Vagina (tissue), 2 donors: Measurements from ENCODE around the gene DNLZ. TPM values are rescaled to one million over a fixed set of nuclear protein-coding genes. Genes with fewer than 3 reads are reported as not detected.

Source experiments
- DNase-seq, 2 donors: peaks; one replicate each; pipeline ENCODE4 v3.0.0-alpha.2; 2017; ENCODE audit errors: extremely low spot score in 2 of 2
- H3K27ac ChIP-seq: fragments of 200-600 bp; sonication (generic); one replicate; pipeline ENCODE4 v1.5.1; 2019
- H3K27me3 ChIP-seq: fragments of 200-600 bp; sonication (generic); one replicate; pipeline ENCODE4 v1.5.1; 2019
- H3K36me3 ChIP-seq, 2 donors: fragments of 200-600 bp; sonication (generic); one replicate each; pipeline ENCODE4 v1.5.1; 2017 to 2019
- H3K4me1 ChIP-seq: fragments of 200-600 bp; sonication (generic); one replicate; pipeline ENCODE4 v1.5.1; 2019
- H3K4me3 ChIP-seq, 2 donors: fragments of 200-600 bp; sonication (generic); 1 replicate in 1 of 2; 2 replicates in 1 of 2; pipeline ENCODE4 v1.5.1; 2016 to 2019
- H3K9me3 ChIP-seq: fragments of 200-600 bp; sonication (generic); one replicate; pipeline ENCODE4 v1.5.1; 2019
- POLR2A ChIP-seq, 2 donors: fragments of 450-650 bp; IDR thresholded peaks; one replicate each; pipeline ENCODE4 v1.6.1; 2017; ENCODE audit warnings: antibody characterized with exemption in 2 of 2, mild to moderate bottlenecking in 2 of 2, moderate library complexity in 2 of 2
- POLR2AphosphoS5 ChIP-seq, 2 donors: sonication (generic); formaldehyde crosslinking; IDR thresholded peaks; one replicate each; pipeline ENCODE4 v1.9.0; 2017; ENCODE audit warnings: antibody characterized with exemption in 2 of 2, mild to moderate bottlenecking in 2 of 2, low read depth in 1 of 2; ENCODE audit not compliant: insufficient read depth in 1 of 2
- intact Hi-C: fragments of 100-400 bp; cut with DNase I; formaldehyde crosslinking; loops from one replicate; pipeline ENCODE4 v1.15.1; 2023
- total RNA-seq: library from RNA; depleted of rRNA; stranded (reverse); fragments of >200 nt; gene quantifications from one replicate; pipeline ENCODE4 v1.2.3, GENCODE V29; 2016
- TF ChIP-seq, protein P1 (sequence below), 3 experiments: fragments of 450-650 bp in 2 of 3; fragments of 200-600 bp in 1 of 3; sonication (generic) in 1 of 3; IDR thresholded peaks; one replicate each; pipeline ENCODE4 v1.5.1; 2017 to 2019; ENCODE audit warnings: antibody characterized with exemption in 3 of 3, mild to moderate bottlenecking in 2 of 3, moderate library complexity in 2 of 3

Gene DNLZ
- total RNA-seq, 1 donor from 2014 or later: 25.0 TPM

DNA sequence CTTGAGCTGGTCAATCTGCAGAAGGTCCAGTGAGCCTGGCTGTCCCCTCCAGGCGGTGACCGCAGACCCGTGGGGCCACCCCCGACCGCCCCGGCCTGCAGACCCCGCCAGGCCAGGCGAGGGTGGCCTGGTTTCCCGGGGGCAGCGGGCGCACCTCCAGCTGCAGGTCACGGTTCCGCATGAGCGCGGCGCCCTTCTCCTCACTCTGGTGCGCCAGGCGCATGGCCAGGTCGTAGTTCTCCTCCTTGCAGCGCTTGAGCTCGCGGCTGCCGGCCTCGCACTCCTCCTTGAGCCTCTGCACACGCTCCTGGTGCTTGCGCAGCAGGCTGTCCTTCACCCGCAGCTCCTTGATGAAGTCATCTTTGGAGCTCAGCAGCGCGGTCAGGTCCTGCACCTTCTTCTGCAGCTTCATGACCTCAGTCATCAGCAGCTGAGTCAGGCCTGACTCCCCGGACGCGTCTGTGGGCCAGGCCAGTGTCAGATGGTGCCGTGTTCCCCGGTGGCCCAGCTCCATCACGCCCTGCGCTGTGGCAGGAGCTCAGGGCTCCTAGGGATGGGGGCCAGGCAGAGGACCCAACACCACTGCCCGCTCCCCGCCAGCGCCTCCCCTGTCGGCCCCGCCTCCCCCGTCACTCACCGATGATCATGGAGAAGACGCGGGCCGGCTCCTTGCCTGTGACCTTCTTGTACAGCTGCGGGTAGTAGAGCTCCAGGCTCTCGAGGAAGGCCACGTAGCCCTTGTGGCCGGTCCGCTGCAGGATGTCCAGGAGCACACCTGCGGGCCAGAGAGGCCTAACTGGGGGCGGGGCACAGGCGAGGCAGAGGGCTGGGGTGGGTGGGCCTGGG is 7.4 kb upstream of the DNLZ start:
- H3K4me1 ChIP-seq: peaks cover 20% of the 10 kb centered on the region
- no peak overlapping the region for H3K27ac ChIP-seq
- intact Hi-C loops: no loop called here
- no peak for DNase-seq
- no peaks in the 10 kb centered on the region for H3K9me3 ChIP-seq
- H3K27me3 ChIP-seq: no peaks in the 10 kb centered on the region
- TF ChIP-seq, protein P1, sequence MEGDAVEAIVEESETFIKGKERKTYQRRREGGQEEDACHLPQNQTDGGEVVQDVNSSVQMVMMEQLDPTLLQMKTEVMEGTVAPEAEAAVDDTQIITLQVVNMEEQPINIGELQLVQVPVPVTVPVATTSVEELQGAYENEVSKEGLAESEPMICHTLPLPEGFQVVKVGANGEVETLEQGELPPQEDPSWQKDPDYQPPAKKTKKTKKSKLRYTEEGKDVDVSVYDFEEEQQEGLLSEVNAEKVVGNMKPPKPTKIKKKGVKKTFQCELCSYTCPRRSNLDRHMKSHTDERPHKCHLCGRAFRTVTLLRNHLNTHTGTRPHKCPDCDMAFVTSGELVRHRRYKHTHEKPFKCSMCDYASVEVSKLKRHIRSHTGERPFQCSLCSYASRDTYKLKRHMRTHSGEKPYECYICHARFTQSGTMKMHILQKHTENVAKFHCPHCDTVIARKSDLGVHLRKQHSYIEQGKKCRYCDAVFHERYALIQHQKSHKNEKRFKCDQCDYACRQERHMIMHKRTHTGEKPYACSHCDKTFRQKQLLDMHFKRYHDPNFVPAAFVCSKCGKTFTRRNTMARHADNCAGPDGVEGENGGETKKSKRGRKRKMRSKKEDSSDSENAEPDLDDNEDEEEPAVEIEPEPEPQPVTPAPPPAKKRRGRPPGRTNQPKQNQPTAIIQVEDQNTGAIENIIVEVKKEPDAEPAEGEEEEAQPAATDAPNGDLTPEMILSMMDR (IDR thresholded peaks at IDR 0.05): no peak
- TF ChIP-seq POLR2AphosphoS5 (IDR thresholded peaks at IDR 0.05; ENCODE audit: insufficient read depth in 1 of 2, low read depth in 1 of 2) (no peak), POLR2A (IDR thresholded peaks at IDR 0.05) (no peak)
- H3K4me3 ChIP-seq: no peak overlapping the region
- H3K36me3 ChIP-seq: no peaks in the 10 kb centered on the region

DNA sequence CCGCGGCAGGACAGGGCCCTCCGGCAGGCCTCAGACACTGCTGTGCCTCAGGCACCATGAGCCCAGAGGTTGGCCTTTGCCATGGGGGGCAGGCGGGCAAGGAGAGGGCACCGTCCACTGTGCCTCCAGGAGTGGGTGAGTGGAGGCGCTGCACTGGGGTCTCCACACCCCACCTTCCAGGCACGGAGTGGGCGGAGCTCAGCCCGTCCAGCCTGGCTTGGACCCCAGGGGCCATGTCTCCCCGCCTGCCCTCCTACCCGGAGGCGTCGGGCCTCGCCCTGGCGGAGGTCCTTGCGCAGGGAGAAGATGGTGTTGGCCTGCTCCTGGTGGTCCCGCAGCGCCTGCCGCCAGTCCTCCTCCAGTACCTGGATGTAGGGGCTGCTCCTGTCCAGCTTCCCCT is 6.5 kb upstream of the DNLZ start:
- Histone ChIP-seq H3K4me3 (no peak overlapping the region), H3K36me3 (no peaks in the 10 kb centered on the region), H3K9me3 (no peaks in the 10 kb centered on the region), H3K4me1 (peaks cover 23% of the 10 kb centered on the region), H3K27ac (no peak overlapping the region), H3K27me3 (no peaks in the 10 kb centered on the region)
- intact Hi-C loops: no loop called here
- TF ChIP-seq, protein P1 (IDR thresholded peaks at IDR 0.05): no peak
- TF ChIP-seq POLR2A (IDR thresholded peaks at IDR 0.05) (no peak), POLR2AphosphoS5 (IDR thresholded peaks at IDR 0.05; ENCODE audit: insufficient read depth in 1 of 2, low read depth in 1 of 2) (no peak)
- no peak for DNase-seq

DNA sequence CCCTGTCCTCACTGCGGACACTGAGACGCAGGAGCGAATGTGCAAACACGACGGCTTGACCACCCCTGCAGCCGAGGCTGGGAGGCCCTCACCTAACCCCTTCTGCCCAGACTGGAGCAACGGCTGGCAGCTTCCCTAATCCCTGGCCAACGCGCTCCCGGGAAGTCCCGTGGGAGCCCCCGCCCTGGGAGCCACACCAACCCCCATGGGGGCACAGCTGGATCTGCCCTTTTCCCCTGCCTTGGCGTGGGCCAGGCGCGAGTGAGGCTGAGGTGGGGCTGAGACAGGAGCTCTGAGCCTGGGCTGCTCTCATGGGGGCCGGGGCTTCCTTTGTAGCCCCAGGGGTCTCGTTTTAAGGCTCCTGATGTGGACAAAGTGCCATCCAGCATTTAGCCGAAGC is 4.6 kb upstream of the DNLZ start:
- TF ChIP-seq, protein P1 (IDR thresholded peaks at IDR 0.05): no peak
- TF ChIP-seq POLR2A (IDR thresholded peaks at IDR 0.05) (no peak), POLR2AphosphoS5 (IDR thresholded peaks at IDR 0.05; ENCODE audit: insufficient read depth in 1 of 2, low read depth in 1 of 2) (no peak)
- H3K4me3 ChIP-seq: no peak overlapping the region
- intact Hi-C loops: loop anchor here (5.0 to 10.0 kb wide), 2 partner anchors 53 to 166 kb away; no protein-coding TSS in a partner anchor
- DNase-seq: no peak
- H3K9me3 ChIP-seq: no peaks in the 10 kb centered on the region
- no peaks in the 10 kb centered on the region for H3K27me3 ChIP-seq
- H3K4me1 ChIP-seq: peaks cover 30% of the 10 kb centered on the region
- H3K36me3 ChIP-seq: no peaks in the 10 kb centered on the region
- no peak overlapping the region for H3K27ac ChIP-seq

DNA sequence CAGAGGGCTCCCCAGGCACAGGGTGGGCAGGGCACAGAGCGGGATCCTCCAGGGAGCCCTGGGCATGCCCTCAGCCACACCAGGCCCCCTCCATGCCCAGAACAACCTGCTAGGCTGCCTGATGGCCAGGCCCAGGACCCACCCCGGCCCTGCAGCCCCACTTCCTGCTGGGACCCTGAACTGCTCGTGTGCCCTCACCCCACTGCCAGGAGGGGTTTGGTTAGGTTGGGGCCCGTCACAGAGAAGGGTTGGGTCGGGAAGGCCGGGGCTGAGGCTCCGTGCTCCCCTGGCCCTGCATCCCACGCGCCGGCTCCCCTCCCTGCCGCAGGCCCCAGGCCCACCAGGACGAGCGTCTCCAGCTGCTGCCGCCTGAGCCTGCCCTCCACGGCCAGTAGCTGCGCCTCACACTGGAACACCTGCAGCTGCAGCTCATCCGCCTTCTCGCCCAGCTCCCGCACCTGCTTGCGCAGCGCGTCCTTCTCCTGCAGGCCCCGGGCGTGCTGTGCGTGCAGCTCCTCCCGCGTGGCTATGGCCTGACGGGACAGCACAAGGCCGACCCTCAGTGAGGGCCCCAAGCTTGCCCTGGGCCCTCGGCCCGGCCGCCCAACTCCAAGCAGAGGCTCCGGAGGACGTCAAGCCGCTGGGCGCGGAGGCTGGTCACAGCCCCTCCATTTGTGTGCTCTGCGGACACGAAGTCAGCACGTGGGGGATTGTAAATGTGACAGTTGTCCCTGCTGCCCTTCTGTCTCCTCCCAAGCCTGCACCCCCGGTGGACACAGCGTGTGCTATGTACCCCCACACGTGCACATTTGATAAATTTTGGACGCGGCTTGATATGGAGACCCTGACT is 4.0 kb upstream of the DNLZ start:
- DNase-seq: no peak
- H3K9me3 ChIP-seq: no peaks in the 10 kb centered on the region
- intact Hi-C loops: loop anchor here (5.0 to 10.0 kb wide), 2 partner anchors 53 to 165 kb away; no protein-coding TSS in a partner anchor
- H3K4me1 ChIP-seq: peaks cover 28% of the 10 kb centered on the region
- no peak overlapping the region for H3K4me3 ChIP-seq
- H3K36me3 ChIP-seq: no peaks in the 10 kb centered on the region
- H3K27me3 ChIP-seq: no peaks in the 10 kb centered on the region
- TF ChIP-seq POLR2AphosphoS5 (IDR thresholded peaks at IDR 0.05; ENCODE audit: insufficient read depth in 1 of 2, low read depth in 1 of 2) (no peak), POLR2A (IDR thresholded peaks at IDR 0.05) (no peak)
- TF ChIP-seq, protein P1 (IDR thresholded peaks at IDR 0.05): no peak
- H3K27ac ChIP-seq: no peak overlapping the region
